BLaER1 (cell line): ENCODE measurements around the gene TBL1XR1.

Experiments used
- H3K27ac ChIP-seq: shearing (Covaris generic); formaldehyde crosslinking; 2 replicates; pipeline ENCODE4 v1.8.1; 2022
- H3K27me3 ChIP-seq: shearing (Covaris generic); formaldehyde crosslinking; 2 replicates; pipeline ENCODE4 v1.8.1; 2022
- H3K36me3 ChIP-seq: shearing (Covaris generic); formaldehyde crosslinking; 2 replicates; pipeline ENCODE4 v1.8.1; 2022
- H3K4me1 ChIP-seq: shearing (Covaris generic); formaldehyde crosslinking; 2 replicates; pipeline ENCODE4 v1.8.1; 2022
- H3K4me2 ChIP-seq: shearing (Covaris generic); formaldehyde crosslinking; 2 replicates; pipeline ENCODE4 v1.8.1; 2022
- H3K4me3 ChIP-seq: shearing (Covaris generic); formaldehyde crosslinking; 2 replicates; pipeline ENCODE4 v1.8.1; 2022
- H3K9ac ChIP-seq: shearing (Covaris generic); formaldehyde crosslinking; 2 replicates; pipeline ENCODE4 v1.8.1; 2022
- H3K9me3 ChIP-seq: shearing (Covaris generic); formaldehyde crosslinking; 2 replicates; pipeline ENCODE4 v1.8.1; 2022
- H4K20me1 ChIP-seq: shearing (Covaris generic); formaldehyde crosslinking; 2 replicates; pipeline ENCODE4 v1.8.1; 2022
- Cebpa-rat ChIP-seq: shearing (Covaris generic); IDR thresholded peaks from 2 replicates; pipeline ENCODE4 v1.8.1; 2022

Gene TBL1XR1

DNA sequence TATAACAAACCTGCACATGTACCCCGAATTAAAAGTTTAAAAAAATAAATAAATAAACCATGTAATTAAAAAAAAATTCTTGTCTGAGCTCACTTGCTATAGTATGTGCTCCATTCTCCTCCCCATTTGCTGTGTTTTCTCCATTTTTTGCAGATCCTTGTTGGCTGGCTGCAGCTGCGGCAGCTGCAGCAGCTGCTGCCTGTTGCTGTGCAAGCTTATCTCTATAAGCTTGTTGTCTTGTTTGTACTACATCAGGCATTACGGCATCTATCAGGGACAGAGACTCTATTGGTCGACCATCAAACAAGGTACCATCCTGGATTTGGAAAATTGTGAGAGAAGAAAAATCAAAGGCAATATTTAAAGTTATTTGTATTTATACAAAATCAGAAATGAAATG is 145.9 kb downstream of the TBL1XR1 start:
- Histone ChIP-seq H3K4me2 (peak overlapping the region; percentile 5; the same call in 1 of the 2 replicates), H3K27me3 (no peaks in the 10 kb centered on the region), H3K9me3 (no peaks in the 10 kb centered on the region), H4K20me1 (peaks cover 60% of the 10 kb centered on the region), H3K36me3 (peaks cover 82% of the 10 kb centered on the region), H3K4me1 (peaks cover 30% of the 10 kb centered on the region), H3K27ac (no peak overlapping the region; the same call in 1 of the 2 replicates), H3K9ac (no peak overlapping the region), H3K4me3 (no peak overlapping the region)
- TF ChIP-seq Cebpa-rat: no peak

DNA sequence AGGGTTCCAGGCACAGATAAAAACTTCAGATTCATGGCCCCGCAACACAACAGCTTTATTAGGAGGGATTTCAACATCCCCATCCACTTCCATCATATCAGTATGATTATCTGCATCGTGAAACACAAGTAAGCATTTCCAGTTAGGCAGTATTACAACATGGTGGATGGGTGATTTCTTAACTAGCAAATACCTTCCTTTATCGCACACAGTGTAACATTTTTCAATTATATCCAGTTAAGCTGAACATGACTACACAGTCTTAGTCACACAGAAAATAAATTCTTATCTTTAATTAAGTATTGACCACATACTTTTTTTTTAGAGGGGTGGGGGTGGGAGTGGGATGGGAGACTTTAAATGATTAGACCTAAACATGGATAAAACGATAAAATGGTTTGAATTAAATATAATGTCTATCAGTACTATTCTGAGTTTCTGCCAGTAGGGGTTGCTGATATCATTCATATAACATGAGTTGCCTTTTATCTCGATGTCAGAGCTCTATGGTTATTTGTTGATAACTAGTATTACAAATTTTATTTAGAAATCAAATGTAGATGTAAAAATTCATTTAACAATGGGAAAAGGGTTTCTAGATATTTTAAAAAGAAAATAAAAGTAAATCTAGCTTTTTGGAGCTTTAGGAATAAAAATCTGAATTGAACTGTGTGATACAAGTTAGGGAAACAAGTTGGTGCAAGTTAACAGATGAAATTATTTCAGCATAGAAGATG is 146.6 kb downstream of the TBL1XR1 start:
- Histone ChIP-seq H3K4me1 (peaks cover 24% of the 10 kb centered on the region), H3K27me3 (no peaks in the 10 kb centered on the region), H3K27ac (no peak overlapping the region), H3K9ac (no peak overlapping the region), H3K36me3 (peaks cover 83% of the 10 kb centered on the region), H3K4me2 (0 out of 2 replicates have a peak overlapping the region, but pooled peaks have one; percentile 5), H3K4me3 (no peak overlapping the region), H3K9me3 (no peaks in the 10 kb centered on the region), H4K20me1 (peaks cover 52% of the 10 kb centered on the region)
- no peak for TF ChIP-seq Cebpa-rat

DNA sequence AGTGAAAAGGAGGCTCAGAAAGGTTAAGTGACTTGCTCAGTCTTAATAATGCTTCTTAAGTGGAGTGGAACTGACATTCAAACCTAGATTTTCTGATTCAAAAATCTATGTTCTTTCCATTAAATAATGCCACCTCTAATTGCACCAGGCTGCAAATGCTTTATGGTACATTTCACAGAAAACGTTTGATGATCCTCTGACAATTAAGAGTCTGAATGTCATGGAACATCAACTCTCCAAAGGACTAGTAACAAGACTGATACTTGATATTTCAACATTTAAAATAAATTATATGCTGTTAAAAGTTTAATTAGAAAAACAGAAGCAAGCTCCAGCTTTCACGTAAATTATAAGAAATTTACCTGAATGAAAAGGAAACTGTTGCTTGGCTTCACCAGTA is 151.5 kb downstream of the TBL1XR1 start:
- no peak for TF ChIP-seq Cebpa-rat
- Histone ChIP-seq H3K36me3 (peaks cover 96% of the 10 kb centered on the region), H3K9me3 (peaks cover 15% of the 10 kb centered on the region; the same call in 1 of the 2 replicates), H3K4me1 (no peaks in the 10 kb centered on the region), H3K4me2 (no peak overlapping the region), H4K20me1 (peaks cover 17% of the 10 kb centered on the region), H3K27ac (no peak overlapping the region), H3K4me3 (no peak overlapping the region), H3K9ac (no peak overlapping the region), H3K27me3 (no peaks in the 10 kb centered on the region)

DNA sequence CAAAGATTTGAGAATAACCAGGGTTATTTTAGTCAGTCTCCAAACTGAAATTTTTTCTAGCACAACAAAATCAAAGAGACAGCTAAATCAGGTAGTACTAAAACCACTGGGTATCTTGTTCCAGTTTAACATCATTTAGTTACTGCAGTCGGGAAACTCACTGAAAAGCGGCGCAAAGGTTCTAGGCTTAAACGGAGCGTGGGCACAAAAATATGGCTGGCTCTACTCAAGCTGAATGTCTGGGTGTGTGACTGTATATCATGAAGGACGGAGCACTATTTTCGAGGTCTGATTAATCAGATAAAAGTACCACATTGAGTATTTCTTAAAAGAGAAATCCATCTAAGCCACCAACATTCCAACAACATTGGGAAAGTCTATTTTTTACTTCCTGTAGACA is 152.1 kb downstream of the TBL1XR1 start:
- H3K4me1 ChIP-seq: no peaks in the 10 kb centered on the region
- no peaks in the 10 kb centered on the region for H3K27me3 ChIP-seq
- peaks cover 22% of the 10 kb centered on the region for H4K20me1 ChIP-seq
- TF ChIP-seq Cebpa-rat: no peak
- H3K27ac ChIP-seq: no peak overlapping the region
- peaks cover 93% of the 10 kb centered on the region for H3K36me3 ChIP-seq
- H3K4me3 ChIP-seq: no peak overlapping the region
- H3K9me3 ChIP-seq: peaks cover 15% of the 10 kb centered on the region; the same call in 1 of the 2 replicates
- no peak overlapping the region for H3K9ac ChIP-seq
- no peak overlapping the region for H3K4me2 ChIP-seq

DNA sequence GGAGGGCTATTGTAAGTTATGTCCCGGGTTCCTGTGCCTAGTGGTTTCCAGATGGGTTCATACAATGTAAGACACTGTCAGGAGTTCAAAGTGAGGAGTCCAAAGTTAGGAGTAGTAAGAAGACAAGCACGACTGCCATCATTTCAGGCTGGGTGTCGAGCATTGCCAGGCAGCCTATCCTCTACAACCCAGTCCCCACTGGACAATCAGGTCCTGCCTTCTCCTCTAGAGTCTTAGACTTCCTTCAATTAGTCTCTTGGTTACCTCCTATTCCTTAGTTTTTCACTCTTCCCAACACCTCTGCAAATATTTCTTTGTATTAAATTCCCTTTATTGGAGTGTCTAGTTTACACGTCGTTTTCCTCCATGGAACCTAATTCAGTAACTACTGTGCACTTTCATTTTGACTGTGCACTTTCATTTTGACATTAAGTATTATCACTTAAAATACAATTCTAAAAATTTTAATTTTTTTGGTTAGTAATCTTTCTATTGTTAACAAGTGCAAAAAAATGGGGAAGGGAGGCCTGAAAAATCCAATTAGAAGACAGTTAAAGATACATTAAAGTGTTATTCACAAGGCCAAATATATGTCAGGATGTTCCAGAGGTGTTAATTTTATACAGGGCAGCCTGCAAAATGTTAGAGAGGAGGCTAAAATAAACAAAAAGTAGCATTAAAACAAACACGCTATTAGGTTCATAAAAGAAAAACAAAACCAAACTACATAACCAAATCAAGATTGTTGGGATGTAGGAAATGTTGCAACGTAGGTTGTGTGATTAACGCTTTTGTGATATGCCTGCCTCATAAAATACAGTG is 155.3 kb downstream of the TBL1XR1 start:
- Histone ChIP-seq H3K9ac (no peak overlapping the region), H4K20me1 (peaks cover 43% of the 10 kb centered on the region), H3K27me3 (no peaks in the 10 kb centered on the region), H3K27ac (no peak overlapping the region), H3K4me1 (no peaks in the 10 kb centered on the region), H3K4me3 (no peak overlapping the region), H3K36me3 (peaks cover 93% of the 10 kb centered on the region), H3K4me2 (no peak overlapping the region), H3K9me3 (peaks cover 15% of the 10 kb centered on the region; the same call in 1 of the 2 replicates)
- no peak for TF ChIP-seq Cebpa-rat

DNA sequence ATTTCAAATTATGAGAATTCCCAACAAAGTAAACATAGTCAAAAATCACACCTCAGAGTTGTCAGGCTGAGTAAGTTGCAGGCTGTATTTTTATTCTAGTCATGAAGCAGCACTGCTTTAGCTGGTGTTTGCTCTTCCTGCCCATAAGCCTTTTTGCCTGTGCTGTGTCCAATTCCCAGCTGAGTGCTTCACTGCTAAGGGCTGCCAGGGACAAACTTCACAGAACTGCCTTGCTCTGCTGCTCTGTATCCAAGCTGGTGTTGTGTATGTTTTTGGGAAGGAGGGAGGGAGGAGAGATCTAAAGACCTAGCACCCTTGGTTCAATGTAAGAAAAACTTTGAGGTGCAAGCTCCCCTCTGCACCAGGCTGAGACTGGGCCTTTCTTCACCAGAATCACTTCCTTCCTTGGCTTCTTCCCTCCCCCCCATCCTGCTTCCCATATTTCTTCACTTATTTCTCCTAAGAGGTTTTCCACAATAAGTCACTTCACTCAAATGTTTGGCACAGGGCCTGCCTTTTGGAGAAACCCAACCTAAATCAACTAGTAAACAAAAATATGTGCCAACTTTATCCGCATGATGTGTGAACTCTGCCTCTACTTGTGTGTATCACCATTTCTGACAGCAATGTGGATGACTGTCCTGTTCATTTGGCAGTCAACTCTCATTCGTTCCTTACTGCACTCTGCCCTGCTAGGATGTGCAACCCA is 156.1 kb downstream of the TBL1XR1 start:
- H3K9ac ChIP-seq: no peak overlapping the region
- H3K27ac ChIP-seq: no peak overlapping the region
- H3K4me2 ChIP-seq: no peak overlapping the region
- peaks cover 50% of the 10 kb centered on the region for H4K20me1 ChIP-seq
- no peak overlapping the region for H3K4me3 ChIP-seq
- no peaks in the 10 kb centered on the region for H3K27me3 ChIP-seq
- H3K9me3 ChIP-seq: peaks cover 15% of the 10 kb centered on the region; the same call in 1 of the 2 replicates
- TF ChIP-seq Cebpa-rat: no peak
- no peaks in the 10 kb centered on the region for H3K4me1 ChIP-seq
- peaks cover 93% of the 10 kb centered on the region for H3K36me3 ChIP-seq

DNA sequence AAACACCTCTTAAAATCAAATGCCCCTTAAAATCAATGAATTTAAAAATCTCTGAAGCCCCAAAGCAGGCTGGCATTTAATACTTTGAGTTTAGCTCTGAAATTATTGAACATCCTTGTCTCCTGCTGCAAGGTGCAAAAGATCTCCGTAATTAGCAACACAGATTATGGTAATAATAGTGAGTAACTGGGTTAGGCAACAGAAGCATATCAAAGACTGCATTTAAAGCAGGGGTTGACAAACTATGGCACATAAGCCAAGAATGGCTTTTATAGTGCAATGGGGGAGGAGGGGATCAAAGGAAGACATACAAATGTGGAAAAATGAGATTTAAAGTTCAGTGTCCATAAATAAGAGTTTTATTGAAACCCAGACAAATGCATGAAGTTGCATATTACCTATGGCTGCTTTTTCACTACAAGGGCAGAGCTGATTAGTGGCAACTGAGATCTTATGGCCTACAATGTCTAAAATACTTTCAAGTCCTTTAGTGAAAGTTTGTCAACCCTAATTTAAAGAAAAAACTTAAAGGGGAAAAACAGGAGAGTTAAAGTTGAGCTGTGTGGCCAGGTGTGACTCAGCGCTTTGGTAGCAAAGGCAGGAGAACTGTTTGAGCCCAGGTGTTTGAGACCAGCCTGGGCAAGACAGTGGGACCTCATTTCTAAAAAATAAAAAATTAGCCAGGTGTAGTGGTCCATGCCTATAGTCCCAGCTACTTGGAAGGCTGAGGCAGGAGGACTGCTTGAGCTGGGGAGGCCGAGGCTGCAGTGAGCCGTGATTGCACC is 157.6 kb downstream of the TBL1XR1 start:
- Histone ChIP-seq H3K4me2 (no peak overlapping the region), H3K36me3 (peaks cover 93% of the 10 kb centered on the region), H3K9ac (no peak overlapping the region), H3K4me3 (no peak overlapping the region), H3K27me3 (no peaks in the 10 kb centered on the region), H3K4me1 (no peaks in the 10 kb centered on the region), H3K9me3 (peaks cover 8% of the 10 kb centered on the region; the same call in 1 of the 2 replicates), H3K27ac (no peak overlapping the region), H4K20me1 (peaks cover 64% of the 10 kb centered on the region)
- TF ChIP-seq Cebpa-rat: no peak

DNA sequence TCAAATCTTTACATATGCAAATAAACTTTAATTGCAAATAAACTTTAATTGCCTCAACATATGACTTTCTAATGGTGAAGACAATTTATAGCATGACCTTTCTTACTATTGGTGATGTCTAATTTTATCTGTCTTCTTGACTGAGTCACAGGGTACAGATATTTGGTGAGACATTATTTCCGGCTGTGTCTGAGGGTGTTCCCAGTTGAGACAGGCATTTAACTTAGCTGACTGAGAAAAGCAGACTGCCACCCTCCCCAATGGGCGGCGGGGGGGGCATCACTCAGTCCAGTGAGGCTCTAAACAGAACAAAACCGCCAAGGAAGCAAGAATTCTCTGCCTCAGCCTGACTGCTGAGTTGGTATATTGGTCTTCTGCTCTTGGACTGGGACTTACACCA is 160.0 kb downstream of the TBL1XR1 start:
- Histone ChIP-seq H3K9ac (no peak overlapping the region), H3K36me3 (peaks cover 92% of the 10 kb centered on the region), H3K4me3 (no peak overlapping the region), H3K4me2 (no peak overlapping the region), H3K4me1 (no peaks in the 10 kb centered on the region), H4K20me1 (peaks cover 81% of the 10 kb centered on the region), H3K27me3 (no peaks in the 10 kb centered on the region), H3K27ac (no peak overlapping the region), H3K9me3 (no peaks in the 10 kb centered on the region)
- TF ChIP-seq Cebpa-rat: no peak

DNA sequence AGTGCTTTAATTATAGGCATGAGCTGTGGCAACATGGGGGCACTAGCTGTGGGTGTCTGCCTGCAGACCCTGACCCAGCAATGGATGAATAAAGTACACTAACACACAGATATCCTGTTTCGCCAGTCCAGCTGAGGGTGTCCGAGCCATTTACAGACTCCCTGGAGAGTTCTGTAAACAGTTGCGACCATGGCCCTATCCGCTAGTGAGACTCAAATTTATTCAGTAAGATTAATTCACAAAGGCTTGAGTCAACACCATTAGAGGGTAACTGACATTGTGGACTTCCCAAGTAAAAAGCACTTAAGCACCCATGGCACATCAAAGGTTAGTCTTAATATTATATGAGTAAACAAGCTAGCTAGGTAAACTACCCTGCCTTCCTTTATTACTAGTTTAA is 161.6 kb downstream of the TBL1XR1 start:
- H3K4me1 ChIP-seq: no peaks in the 10 kb centered on the region
- H4K20me1 ChIP-seq: peaks cover 76% of the 10 kb centered on the region
- H3K4me2 ChIP-seq: no peak overlapping the region
- no peak overlapping the region for H3K4me3 ChIP-seq
- no peaks in the 10 kb centered on the region for H3K9me3 ChIP-seq
- no peak overlapping the region for H3K9ac ChIP-seq
- peaks cover 91% of the 10 kb centered on the region for H3K36me3 ChIP-seq
- no peaks in the 10 kb centered on the region for H3K27me3 ChIP-seq
- TF ChIP-seq Cebpa-rat: no peak
- H3K27ac ChIP-seq: no peak overlapping the region
